ENCODE results near the gene UPF3A. TPM values are rescaled to one million over a fixed set of nuclear protein-coding genes. Genes with fewer than 3 reads are reported as not detected.

UPF3A gene
- total RNA-seq (2011; cell fraction: chromatin; rRNA removed; ENCODE audit: low replicate concordance) = 115 and 227 TPM in 2 replicates
- total RNA-seq (2011; cell fraction: nucleolus; rRNA removed) = 74.5 and 80.1 TPM in 2 replicates
- 135 and 213 TPM in 2 replicates for total RNA-seq (2011; cell fraction: nucleoplasm; rRNA removed)
- total RNA-seq (2014; rRNA removed) = 36.2 and 57.8 TPM in 2 replicates
- total RNA-seq (2014; rRNA removed; fragmentation: Illumina TruSeq; extraction: Trizol) = 39.1 and 40.5 TPM in 2 replicates
- 44.2 and 48.2 TPM in 2 replicates for total RNA-seq (2015; rRNA removed; fragmentation: Illumina TruSeq; extraction: Trizol)
- 36.0 and 40.9 TPM in 2 replicates for total RNA-seq (2021)
- polyA plus RNA-seq (2011; rRNA removed) = 56.7 and 59.9 TPM in 2 replicates
- 27.1 and 32.5 TPM in 2 replicates for polyA plus RNA-seq (2011; cell fraction: cytosol; rRNA removed)
- polyA plus RNA-seq (2011; cell fraction: nucleus; rRNA removed) = 97.8 and 111 TPM in 2 replicates
- 50.7 and 62.2 TPM in 2 replicates for polyA plus RNA-seq (2012)
- polyA plus RNA-seq (2014; fragmentation: Illumina TruSeq; extraction: Trizol) = 56.1 and 64.8 TPM in 2 replicates
- polyA plus RNA-seq (2014; fragmentation: Nextera tagmentation; extraction: Ambion mirVana) = 10 to 100 TPM; 15.6 to 17.5 TPM
- 64.1 and 76.5 TPM in 2 replicates for polyA plus RNA-seq (2014; rRNA removed)
- 27.1 and 29.9 TPM in 2 replicates for polyA minus RNA-seq (2011; rRNA and poly(A)+ RNA removed)
- polyA minus RNA-seq (2011; cell fraction: cytosol; rRNA and poly(A)+ RNA removed) = 13.0 and 14.2 TPM in 2 replicates
- polyA minus RNA-seq (2011; cell fraction: nucleus; rRNA and poly(A)+ RNA removed) = 38.2 and 48.3 TPM in 2 replicates
- percentile 85 among the genes with signal in this experiment for Bru-seq, nascent RNA
- percentile 87 among the genes with signal in this experiment for BruChase-seq, experiment 1, labeled RNA remaining after a 2-hour chase
- percentile 88 among the genes with signal in this experiment for BruChase-seq, experiment 2, labeled RNA remaining after a 6-hour chase
- long read RNA-seq, experiment 1, transcript UPF3A-202 (10 exons, 2,387 nt) = major isoform, 7 of 182 reads
- long read RNA-seq, experiment 1, partial matches to known transcripts = 108 of 182 reads
- long read RNA-seq, experiment 1, other reads (novel, unspliced or antisense) = 57 of 182 reads
- long read RNA-seq, experiment 2, partial matches to known transcripts = 38 of 47 reads
- long read RNA-seq, experiment 2, other reads (novel, unspliced or antisense) = 9 of 47 reads
- long read RNA-seq, experiment 3, partial matches to known transcripts = 35 of 53 reads
- long read RNA-seq, experiment 3, other reads (novel, unspliced or antisense) = 14 of 53 reads

- H3K9ac ChIP-seq (ENCODE audit: insufficient read depth in 1 of 2, low read depth in 2 of 2, low read length in 2 of 2) = peak within 1 kb of the TSS; percentile 96 to 98
- peaks cover 33 to 35% of the 10 kb centered on the region in 2 experiments for H3K4me1 ChIP-seq (replicated peaks in 1 of 2; ENCODE audit: control insufficient read depth in 2 of 2, insufficient read depth in 2 of 2, low read length in 2 of 2)
- POLR2A ChIA-PET = interaction anchor here (0.6 to 1.6 kb wide), 7 partner anchors 13 to 51 kb away, joined by 3 to 6 read pairs (median 4); no protein-coding TSS in a partner anchor
- intact Hi-C loops (cut with micrococcal nuclease) (no loop called here), in situ Hi-C loops (cut with MboI) (no loop called here)
- peak within 1 kb of the TSS; percentile 99 for H2AFZ ChIP-seq (ENCODE audit: low read depth, low read length)
- peaks cover 52% of the 10 kb centered on the region for H3K36me3 ChIP-seq (ENCODE audit: control insufficient read depth, insufficient read depth, low read length)
- peak within 1 kb of the TSS; percentile 89 for H3K4me2 ChIP-seq (ENCODE audit: insufficient read depth, low read length)
- no TSS peak for BruUV-seq (replicated peaks)
- peaks cover 50% of the 10 kb centered on the region for H3K79me2 ChIP-seq (ENCODE audit: control insufficient read depth, insufficient read depth, low read length)
- peak; percentile 89 for ATAC-seq
- no peaks in the 10 kb centered on the region for H3K27me3 ChIP-seq (ENCODE audit: control insufficient read depth in 2 of 2, insufficient read depth in 2 of 2, low read length in 2 of 2)
- H3K4me3 ChIP-seq = peak within 1 kb of the TSS; percentile 71
- H3K9me1 ChIP-seq (ENCODE audit: control insufficient read depth, insufficient read depth, low read length) = no peaks in the 10 kb centered on the region
- H3K27ac ChIP-seq (ENCODE audit: extremely low read depth, low read depth, low read length) = peak within 1 kb of the TSS; percentile 99
- peak; percentile 44 for FAIRE-seq
- CTCF ChIA-PET (ENCODE audit: low intra/inter-chr PET ratio) = no interaction called here
- no peaks in the 10 kb centered on the region for H3K9me3 ChIP-seq (replicated peaks; ENCODE audit: control insufficient read depth, insufficient read depth, low read depth, low read length)
- DNase-seq (ENCODE audit: extremely low read depth in 1 of 4, low spot score in 3 of 4) = peak; percentile 90 to 95 (median 92)
- no peaks in the 10 kb centered on the region; the same call in 1 of the 2 replicates for H4K20me1 ChIP-seq (replicated peaks; ENCODE audit: control insufficient read depth, insufficient read depth, low read length)
- 1% methylated on average over 49 of the region's 89 CpGs for WGBS (ENCODE audit: insufficient coverage, low coverage, missing lambda C conversion rate)
- peak; percentile 31; the same call in 1 of the 2 replicates for TF ChIP-seq MXI1 (IDR thresholded peaks at IDR 0.05; ENCODE audit: low read depth, low read length)
- TF ChIP-seq CHCHD3 (CRISPR knock-in tag; IDR thresholded peaks at IDR 0.05) = no peak
- peak; percentile 59 for TF ChIP-seq SMAD1 (IDR thresholded peaks at IDR 0.05; ENCODE audit: low read depth, low read length, partially characterized antibody)
- TF ChIP-seq CBX1 (IDR thresholded peaks at IDR 0.05; ENCODE audit: low read depth) = 0 out of 2 replicates have a peak, but pooled peaks have one; percentile 68
- TF ChIP-seq MAX (CRISPR knock-in tag; IDR thresholded peaks at IDR 0.05) = peak; percentile 85
- TF ChIP-seq RBBP5 (IDR thresholded peaks at IDR 0.05; ENCODE audit: borderline replicate concordance, insufficient read depth, low read length, poor library complexity, severe bottlenecking) = peak; percentile 84
- peak; percentile 75 for TF ChIP-seq PRPF4 (IDR thresholded peaks at IDR 0.05; ENCODE audit: insufficient read depth, low read depth, low read length, poor library complexity, severe bottlenecking)
- no peak for TF ChIP-seq CREB1 (IDR thresholded peaks at IDR 0.05)
- TF ChIP-seq CREB1 (CRISPR knock-in tag; IDR thresholded peaks at IDR 0.05) = 0 out of 2 replicates have a peak, but pooled peaks have one; percentile 28
- peak; percentile 86 for TF ChIP-seq GABPA (tag; conservative IDR thresholded peaks at IDR 0.05; ENCODE audit: low read depth)
- peak; percentile 19; the same call in 1 of the 2 replicates for TF ChIP-seq FOSL1 (tag; conservative IDR thresholded peaks at IDR 0.05)
- peak; percentile 84 for TF ChIP-seq CREB3L1 (IDR thresholded peaks at IDR 0.05; ENCODE audit: borderline replicate concordance, low read depth)
- TF ChIP-seq PHF21A (IDR thresholded peaks at IDR 0.05; ENCODE audit: borderline replicate concordance, low read depth) = no peak
- TF ChIP-seq MEIS2 (IDR thresholded peaks at IDR 0.05; ENCODE audit: partially characterized antibody) = no peak
These were observed at the start of gene UPF3A for GRCh38 chr13:114281351-114282040. Gene UPF3A, plus strand, starts transcription at chr13:114281601. Its CDS starts 39 bp downstream, at chr13:114281640.

All from K562 (cell line).